Activated T-cell treated with anti-CD3 and anti-CD28 coated beads, Interleukin-2, amount 50 U/mL, for 1 hour (primary cell): ENCODE data around the gene TAF11L12.
"Not testable (repeated sequence)": the region's sequence is repeated elsewhere in the genome, so short reads cannot be mapped to it uniquely, and the experiment has no call there.

ENCODE experiments used
- DNase-seq: peaks from one replicate; pipeline ENCODE4 v3.0.0-alpha.2; 2020

TAF11L12 gene

DNA sequence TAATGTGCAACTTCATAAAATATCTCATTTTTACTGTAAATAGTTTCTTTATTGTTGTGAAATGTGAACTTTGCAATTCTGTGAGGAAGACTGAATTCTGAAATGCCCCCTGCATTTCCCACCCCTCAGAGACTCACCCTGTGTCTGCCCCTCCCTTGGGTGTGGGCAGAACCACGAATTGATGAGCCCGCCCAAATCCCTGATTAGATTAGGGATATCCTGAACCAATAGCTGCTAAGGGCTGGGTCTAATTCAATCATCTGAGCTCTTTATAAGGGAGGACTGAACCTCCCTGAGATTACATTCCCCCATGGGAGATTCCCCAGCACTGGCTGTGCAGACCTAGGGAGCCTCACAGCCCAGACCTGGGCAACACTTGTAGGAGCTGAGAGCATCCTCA is at the start of gene TAF11L12:
Gene TAF11L12 (plus strand): TSS at position 301 of the 400 bp plus-strand sequence.
- not testable (repeated sequence) for DNase-seq

- not testable (repeated sequence) for DNase-seq
Observed at GRCh38 chr5:17585658-17586057, 24.5 kb upstream of the TAF11L12 start, which contains the start of gene TAF11L7. Gene TAF11L7 (minus strand): TSS chr5:17585758.

- not testable (repeated sequence) for DNase-seq
Observed at GRCh38 chr5:17590860-17591259, 19.3 kb upstream of the TAF11L12 start, which contains the start of gene TAF11L8. Gene TAF11L8 (minus strand): TSS chr5:17590960.

- DNase-seq, result not testable (repeated sequence)
Observed at GRCh38 chr5:17594255-17594654, 15.9 kb upstream of the TAF11L12 start, which contains the start of gene TAF11L9. Gene TAF11L9 (minus strand): TSS chr5:17594394.

GRCh38 chr5:17597728-17598127 is 12.5 kb upstream of the TAF11L12 start, which contains the start of gene TAF11L10:
Gene TAF11L10 (minus strand): TSS chr5:17597828.
- DNase-seq, result not testable (repeated sequence)

GRCh38 chr5:17603880-17604279 is 6.3 kb upstream of the TAF11L12 start, which contains the start of gene TAF11L11:
Gene TAF11L11 (plus strand): TSS chr5:17604183.
- DNase-seq, result not testable (repeated sequence)

GRCh38 chr5:17604951-17605350 is 5.2 kb upstream of the TAF11L12 start:
- no peak for DNase-seq

DNA sequence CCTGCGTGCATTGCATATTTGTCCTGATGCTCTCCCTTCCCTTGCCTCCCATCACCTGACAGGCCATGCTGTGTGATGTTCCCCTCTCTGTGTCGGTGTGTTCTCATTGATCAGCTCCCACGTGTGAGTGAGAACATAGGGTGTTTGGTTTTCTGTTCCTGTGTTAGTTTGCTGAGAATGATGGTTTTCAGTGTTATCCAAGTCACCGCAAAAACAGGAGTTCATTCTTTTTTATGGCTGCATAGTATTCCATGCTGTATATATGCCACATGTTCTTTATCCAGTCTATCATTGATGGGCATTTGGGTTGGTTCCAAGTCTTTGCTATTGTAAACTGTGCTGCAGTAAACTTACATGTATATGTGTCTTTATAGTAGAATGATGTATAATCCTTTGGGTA is 2.7 kb upstream of the TAF11L12 start:
- DNase-seq, result not testable (repeated sequence)

GRCh38 chr5:17614872-17615605 is 4.8 kb downstream of the TAF11L12 start:
- no peak for DNase-seq

DNA sequence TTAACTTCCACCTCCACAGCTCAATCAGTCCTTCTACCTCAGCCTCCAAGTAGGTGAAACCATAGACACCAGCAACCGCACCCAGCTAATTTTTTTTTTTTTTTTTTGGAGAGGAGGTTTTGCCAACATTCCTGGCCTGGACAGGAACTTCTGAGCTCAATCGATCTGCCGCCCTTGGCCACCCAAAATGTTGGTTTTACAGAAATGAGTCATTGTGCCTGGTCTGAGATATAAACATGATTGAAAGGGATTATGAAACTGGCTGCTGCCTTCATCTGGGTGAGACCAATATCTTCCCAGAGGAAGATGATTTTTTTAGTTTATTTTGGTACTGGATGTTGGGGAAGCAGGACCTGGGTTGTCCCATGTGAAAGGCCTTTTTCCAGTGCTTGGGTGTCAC is 9.2 kb downstream of the TAF11L12 start:
- no peak for DNase-seq

DNA sequence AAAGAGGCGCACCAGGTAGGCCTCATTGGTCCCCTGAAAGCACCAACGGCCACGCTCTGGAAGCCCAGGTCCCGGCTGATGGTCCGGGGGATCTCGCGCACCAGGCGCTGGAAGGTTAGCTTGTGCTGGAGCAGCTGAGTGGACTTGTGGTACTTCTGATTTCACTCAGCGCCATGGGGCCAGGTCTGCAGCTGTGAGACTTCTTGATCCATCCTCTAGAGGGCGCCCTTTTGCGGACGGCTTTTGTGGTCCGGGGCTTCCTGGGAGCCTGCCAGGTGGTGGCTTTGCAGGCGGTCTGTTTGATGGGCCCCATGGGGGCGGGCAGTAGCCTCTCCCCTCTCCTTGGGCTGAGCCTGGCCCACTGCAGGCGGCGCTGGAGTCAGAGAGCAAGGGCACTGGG is 10.4 kb downstream of the TAF11L12 start:
- no peak for DNase-seq

GRCh38 chr5:17625686-17626085 is 15.5 kb downstream of the TAF11L12 start:
- no peak for DNase-seq

DNA sequence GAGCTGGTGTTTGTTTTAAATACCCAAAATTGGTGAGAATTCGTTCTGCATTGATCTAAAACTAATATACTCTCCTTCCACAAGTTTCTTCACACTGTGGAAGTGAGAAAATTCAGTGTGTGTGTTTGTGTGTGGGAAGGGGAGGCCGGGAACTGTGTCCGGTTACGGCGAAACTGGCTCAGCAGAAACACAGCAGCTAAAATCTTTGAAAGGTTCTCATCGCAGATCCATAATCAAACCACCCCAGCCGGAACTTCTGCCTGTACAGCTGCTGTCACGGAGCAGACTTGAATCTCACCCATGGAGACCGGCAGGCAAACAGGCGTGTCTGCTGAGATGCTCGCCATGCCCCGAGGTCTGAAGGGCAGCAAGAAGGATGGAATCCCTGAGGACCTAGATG is 21.6 kb downstream of the TAF11L12 start, which contains the start of gene TAF11L13:
Gene TAF11L13 (plus strand): TSS at position 301 of the 400 bp plus-strand sequence.
- DNase-seq, result not testable (repeated sequence)

DNA sequence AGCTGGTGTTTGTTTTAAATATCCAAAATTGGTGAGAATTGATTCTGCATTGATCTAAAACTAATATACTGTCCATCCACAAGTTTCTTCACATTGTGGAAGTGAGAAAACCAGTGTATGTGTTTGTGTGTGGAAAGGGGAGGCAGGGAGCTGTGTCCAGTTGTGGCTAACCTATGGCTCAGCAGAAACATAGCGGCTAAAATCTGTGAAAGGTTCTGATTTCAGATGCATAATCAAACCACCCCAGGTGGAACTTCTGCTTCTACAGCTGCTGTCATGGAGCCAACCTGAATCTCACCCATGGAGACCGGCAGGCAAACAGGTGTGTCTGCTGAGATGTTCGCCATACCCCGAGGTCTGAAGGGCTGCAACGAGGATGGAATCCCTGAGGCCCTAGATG is 24.0 kb downstream of the TAF11L12 start, which contains the start of gene TAF11L14:
Gene TAF11L14 (plus strand): TSS at position 301 of the 400 bp plus-strand sequence.
- no peak for DNase-seq

DNA sequence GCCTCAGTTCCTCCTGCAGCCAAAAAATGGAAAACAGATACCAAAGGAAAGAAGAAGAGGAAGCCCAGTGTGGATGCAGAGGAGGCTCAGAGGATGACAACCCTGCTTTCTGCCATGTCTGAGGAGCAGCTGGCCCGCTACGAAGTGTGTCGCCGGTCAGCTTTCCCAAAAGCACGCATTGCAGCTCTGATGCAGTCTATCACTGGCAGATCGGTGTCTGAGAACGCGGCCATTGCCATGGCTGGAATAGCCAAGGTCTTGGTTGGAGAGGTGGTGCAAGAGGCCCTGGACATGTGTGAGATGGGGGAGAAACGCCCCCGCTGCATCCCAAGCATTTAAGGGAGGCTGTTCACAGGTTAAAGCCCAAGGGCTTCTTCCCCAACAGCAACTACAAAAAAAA is 39.0 kb downstream of the TAF11L12 start:
- not testable (repeated sequence) for DNase-seq

DNA sequence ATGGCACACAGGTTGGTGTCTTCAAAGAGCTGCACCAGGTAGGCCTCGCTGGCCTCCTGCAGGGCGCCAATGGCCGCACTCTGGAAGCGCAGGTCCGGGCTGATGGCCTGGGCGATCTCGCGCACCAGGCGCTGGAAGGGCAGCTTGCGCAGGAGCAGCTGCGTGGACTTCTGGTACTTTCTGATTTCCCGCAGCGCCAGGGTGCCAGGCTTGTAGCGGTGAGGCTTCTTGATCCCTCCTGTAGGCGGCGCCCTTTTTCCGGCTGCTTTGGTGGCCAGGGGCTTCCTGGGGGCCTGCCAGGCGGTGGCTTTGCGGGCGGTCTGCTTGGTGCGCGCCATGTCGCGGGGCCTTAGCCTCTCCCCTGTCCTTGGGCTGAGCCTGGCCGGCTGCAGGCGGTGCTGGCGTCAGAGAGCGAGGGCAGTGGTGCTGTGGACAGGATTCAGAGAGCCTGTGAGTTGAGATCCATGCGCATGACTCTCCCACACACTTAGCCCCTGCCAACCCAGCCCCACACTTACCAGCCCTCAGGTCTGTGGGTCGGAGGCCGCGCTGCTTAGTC is 45.1 kb downstream of the TAF11L12 start:
- DNase-seq, result not testable (repeated sequence)

DNA sequence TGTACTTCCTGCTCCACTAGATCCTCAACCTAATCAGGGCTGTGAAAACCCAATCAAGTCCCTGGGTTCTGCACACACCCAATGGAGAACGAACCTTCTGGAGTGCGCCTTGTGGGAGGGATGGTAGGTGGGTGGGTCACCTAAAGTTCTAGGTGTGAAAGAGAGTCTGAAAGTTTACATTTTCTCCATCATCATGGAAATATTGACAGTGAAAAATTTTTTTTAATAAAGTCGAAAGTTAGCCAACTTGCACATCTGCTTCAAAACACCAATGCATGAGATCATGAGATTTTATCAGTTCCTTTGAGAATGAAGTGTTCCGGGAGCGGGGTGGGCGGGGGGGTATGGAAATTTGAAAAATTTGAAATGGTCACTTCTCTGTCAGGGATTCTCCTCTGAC is 45.7 kb downstream of the TAF11L12 start:
- DNase-seq, result no peak
